GM21576 (cell line): ENCODE results near the gene TOM1L2.
"Not testable (repeated sequence)": the region's sequence is repeated elsewhere in the genome, so short reads cannot be mapped to it uniquely, and the experiment has no call there.

Experiments
- ATAC-seq: cut with Tn5 transposase; IDR thresholded peaks from one replicate; pipeline ENCODE4 v1.9.1; 2021; ENCODE audit warnings: mild to moderate bottlenecking, moderate library complexity; ENCODE audit not compliant: unreplicated experiment

TOM1L2 gene

DNA sequence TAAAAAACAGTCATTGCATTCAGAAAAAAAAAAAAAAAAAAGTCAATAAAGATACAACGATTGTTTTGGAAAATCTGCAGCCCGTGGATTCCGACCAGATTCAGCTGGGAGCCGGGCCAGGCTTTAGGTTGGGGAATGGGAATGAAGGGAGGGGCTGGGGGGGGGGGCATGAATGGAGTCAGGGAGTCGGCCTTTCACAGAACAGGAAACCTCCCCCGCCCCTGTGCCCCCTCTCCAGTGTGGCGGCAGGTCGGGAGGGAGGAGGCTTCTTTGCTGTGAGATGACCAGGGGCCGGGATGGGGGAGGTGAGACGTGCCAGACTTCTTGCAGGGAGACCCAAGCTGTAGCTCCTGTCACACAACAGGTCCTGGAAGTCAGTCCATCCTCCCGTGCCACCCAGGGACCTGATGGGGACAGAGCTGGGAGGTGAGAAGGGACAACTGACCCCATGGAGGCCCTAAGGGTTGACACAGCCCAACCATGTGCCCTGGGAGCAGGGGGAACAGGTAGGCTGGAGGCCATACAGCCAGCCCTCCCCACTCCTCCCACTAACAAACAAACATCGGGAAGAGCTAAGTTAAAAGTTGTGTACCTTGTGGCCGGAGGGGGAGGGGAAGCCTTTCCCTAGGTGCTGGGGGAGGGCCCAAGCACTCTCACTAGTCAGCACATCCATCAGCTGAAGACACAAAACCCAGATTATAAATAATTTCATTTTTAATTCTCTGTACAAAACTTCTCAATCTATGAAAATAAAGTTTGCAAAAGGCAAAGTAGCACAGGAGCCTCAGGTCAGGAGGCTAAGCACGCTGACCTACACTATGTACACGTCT, 160.6 kb downstream of the TOM1L2 start:
- no peak for ATAC-seq

DNA sequence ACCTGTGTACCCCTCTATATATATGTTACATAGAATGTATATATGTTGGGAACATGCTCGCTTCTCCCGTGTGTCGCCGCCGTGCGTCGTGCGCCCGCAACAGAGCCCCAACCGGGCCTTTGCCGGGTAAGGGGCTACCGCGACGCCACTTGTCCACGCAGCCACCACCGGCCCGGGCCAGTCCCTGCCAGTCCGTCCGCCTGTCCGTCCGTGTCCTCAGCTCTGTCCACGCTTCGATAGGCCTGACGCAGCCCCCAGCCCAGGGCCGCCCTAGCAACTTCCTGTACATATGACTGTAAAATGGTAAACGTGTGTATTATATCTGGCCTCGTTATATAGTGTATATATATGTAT, 161.3 kb downstream of the TOM1L2 start:
- no peak for ATAC-seq

DNA sequence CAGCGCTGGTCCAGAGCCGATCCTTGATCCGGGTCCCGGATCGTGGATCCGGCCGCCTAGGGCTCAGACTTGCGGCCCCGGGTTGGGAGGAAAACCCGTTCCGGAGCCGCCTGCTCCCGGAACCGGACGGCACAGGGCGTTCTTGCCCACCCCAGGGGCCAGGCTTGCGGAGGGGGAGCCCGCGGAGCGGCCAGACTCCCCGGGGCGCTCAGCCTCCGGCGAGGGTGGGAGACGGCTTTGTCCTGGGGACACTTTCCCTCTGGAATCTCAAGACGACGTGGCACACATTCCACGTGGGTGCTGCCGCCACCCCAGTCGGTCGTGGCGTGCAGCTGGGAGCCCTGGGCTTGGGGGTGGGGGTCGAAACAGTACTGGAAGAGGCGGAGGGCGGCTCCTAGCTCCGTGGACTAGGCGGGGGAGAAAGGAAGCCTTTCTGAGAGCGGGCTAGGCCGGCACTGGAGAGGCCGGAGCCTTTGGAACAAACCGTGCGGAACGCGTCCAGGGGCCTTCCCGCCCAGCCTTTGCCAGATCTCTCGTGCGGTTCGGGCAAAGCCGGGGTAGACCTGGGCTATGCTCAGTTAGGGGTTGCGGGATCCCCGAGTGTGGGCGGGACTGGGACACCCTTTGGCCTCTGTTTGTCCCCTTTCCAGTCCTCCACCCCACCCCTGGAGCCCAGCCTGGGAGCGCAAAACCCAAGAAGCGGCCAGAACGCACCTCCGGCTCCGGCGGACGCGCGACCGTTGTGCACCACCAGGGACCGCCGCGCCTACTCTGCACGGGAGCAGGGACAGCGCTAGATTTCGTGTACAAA, 161.9 kb downstream of the TOM1L2 start:
- no peak for ATAC-seq

DNA sequence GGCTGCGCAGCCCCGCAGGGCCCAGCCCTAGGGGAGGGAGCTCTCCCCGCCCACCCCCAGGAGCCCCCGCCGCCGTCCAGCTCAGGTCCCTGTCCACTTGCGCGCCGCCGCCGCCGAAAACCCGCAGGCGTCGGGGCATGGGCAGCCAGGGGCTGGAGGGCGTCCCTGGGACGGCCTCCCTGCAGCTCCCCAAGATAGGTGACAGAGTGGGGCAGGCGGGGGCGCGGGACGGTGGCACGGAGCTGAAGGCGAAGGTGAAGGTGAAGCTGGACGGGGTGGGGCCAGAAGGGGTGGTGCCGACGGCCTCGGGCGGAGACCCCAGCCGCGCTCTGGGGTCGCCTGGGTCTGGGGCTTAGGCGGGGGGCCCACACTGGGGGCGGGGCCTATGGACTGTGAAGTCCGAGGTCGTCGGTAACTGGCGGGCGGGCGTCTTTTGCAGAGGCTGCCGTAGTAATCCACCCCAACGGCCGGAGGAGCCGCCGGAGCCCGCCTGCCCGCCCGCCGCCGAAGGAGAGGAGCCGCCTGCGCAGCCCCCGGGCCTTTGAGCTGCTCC, 162.6 kb downstream of the TOM1L2 start:
- ATAC-seq = no peak

DNA sequence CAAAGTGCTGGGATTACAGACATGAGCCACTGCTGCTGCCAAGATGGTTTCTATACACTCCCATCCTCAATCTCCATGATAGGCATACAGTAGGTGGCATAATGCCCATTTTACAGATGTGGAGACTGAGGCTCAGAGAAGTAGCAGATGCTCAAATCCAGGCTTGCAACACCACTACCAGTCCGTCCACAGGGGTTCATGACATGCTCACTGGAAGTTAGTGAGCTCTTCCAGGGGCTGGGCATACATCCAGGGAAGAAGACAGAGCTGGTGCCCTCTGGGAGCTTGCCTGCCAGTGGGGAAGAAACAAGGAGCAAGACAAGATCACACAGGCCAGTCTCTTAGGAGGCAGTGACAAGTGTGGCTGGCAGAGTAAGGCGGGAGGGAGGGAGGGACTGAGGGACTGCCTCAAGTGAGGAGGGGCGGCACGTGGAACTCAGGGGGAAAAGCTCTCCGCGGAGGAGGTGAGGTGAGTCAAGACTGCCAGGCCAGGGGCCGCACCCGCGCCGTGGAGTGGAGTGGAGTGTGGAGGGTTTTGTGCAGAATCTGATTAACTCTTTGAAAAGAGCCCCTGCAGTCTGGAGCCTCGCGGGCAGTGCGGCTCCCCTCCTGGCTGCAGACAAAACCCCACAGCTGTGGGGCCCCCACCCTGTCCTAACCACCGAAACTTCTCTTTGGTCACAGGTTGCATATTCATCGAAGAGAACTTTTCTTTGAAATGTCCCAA, 163.3 kb downstream of the TOM1L2 start:
- no peak for ATAC-seq

DNA sequence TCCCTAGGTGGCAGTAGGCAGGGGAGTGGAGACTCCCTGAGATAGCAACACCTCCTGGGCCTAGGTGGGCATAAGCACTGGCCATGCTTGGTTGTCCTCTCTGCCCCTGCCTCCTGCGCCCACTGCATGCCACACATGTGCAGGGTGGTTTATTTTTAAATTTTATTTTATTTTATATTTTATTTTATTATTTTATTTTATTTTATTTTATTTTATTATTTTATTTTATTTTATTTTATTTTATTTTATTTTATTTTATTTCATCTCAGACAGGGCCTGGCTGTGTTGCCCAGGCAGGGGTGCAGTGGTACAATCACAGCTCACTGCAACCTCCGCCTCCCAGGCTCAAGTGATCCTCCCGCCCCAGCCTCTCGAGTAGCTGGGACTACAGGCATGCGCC, 164.0 kb downstream of the TOM1L2 start:
- not testable (repeated sequence) for ATAC-seq

DNA sequence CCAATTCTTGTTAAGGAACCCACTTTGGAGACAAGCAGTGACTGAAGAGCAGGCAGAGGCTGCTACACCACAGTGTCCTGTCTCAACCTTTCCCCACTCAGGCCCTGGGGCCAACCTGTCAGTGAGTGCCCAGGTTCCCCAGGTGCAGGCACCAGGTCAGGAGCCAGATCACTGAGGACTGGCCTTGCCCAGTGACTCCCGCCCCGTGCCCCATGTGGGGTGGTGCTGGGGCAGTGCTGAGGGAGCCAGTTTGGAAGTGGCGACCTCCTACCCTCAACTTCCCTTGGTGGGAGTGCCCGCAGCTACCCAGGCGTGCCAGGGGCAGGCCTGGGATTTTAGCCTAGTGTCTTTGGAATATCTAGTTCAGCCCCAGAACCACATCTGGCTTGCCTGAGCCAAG, 164.8 kb downstream of the TOM1L2 start:
- ATAC-seq = no peak

DNA sequence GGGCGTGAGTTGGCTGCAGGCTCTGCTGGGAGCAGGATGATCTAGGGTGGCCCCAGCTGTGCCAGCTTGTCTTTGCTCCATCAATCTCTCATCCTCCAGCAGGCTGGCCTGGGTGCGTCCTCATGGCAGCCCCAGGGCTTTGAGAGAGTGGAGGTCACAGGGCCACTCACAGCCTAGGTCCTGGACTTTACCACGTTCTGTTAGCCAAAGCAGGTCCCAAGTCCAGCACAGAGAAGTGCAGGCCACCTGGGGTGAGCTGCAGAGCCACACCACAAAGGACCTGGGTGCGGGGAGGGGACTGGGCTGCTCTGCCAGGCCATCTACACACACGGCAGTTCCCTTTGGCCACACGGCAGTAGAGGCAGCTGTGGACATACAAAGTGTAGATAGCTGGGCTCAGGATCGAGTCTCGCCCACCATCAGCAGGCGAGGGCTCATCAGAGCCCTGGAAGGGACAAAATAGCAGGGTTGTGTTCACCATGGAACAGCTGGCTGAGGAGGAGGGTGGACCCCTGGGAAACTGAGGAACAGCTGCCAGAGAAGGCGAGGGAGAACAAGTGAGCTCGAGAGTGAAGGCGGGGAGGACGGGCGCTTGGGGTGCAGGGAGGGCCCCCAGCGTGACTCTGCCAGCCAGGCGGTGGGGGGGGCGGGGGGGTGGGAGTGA, 165.5 kb downstream of the TOM1L2 start:
- no peak for ATAC-seq

DNA sequence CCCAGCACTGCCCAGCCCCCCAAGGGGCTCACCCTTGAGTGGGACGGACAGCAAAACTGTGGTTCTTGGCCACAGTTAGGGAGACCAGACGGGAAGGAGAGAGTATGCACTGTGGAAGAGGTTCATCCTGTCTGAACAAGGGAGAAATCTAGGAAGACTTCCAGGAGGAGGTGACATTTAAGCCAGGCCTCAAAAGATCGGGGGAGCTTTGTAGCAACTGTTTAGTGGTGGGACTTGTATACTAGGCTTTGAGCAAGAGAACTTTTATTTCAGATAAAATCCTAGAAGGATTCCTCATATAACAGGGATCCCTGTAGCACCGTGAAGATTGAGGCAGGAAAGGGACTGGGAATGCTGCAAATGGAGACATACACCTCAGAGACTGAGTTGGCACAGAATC, 166.2 kb downstream of the TOM1L2 start:
- no peak for ATAC-seq

DNA sequence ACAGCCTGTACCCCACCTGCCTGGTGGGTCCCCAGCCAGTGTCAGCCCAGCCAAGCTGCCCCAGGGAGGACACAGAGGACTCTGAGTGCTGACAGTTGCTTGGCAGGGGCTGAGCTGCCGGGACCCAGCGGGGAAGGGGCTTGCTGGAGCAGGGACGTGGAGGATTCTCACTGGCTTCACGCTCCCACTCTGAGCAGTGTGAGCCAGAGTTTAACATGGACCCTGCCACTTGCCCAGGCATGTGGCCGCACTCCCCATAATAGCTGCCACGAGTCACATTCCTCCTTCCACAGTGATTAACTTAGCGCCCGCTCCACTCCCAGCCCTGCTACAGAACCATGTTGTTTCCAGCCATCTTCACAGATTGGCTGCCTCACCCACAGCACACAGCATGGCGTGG, 166.6 kb downstream of the TOM1L2 start:
- ATAC-seq = no peak

DNA sequence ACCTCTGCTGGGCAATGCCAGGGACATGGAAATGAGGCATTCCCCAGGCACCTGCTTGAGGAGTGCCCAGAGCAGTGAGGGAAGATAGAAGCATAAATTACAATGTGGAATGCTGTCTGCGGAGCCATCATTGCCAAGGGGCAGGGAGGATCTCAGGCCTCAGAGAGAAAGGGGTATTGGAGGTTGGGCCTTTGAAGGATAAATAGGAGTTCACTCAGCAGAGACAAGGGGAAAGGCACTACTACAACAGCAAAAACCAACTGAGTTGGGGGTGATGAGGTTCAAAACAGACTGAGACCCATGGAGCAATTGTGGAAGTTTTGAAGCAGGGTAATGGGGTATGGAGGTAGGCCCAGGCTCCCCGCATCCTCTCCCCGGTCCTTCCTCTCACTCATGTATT, 168.2 kb downstream of the TOM1L2 start:
- no peak for ATAC-seq

DNA sequence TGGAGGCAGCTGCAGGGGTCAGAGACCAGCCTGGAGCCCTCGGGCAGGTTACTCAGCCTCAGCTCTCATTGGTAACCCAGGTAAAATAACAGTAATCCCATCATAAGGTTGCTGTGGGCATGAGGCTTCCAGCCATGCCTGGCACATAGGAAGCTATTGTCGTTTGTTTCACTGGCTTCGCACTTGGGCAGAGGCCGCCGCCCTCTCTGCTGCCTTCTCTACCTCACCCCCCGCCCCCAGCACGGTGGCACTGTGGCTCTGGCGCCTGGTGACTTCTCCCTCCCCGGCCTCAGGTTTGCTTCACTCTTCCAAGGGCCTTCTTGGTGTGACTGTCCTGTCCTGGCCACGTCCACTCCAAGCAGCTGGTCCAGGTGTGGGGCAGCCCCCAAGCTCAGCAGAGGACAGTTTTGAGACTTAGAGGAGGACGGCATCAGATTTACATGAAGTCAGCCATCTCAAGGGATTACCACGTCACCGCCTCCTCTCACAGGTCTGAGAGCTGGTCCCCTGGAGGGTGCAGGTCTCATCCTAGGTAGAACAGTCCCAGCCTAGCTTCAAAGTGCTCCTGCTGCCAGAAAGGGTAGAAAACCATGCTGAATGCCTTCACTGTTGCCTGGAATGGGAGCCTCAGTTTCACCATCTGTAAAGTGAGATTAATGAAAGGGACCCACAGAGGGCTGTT, 170.3 kb downstream of the TOM1L2 start:
- ATAC-seq = no peak

DNA sequence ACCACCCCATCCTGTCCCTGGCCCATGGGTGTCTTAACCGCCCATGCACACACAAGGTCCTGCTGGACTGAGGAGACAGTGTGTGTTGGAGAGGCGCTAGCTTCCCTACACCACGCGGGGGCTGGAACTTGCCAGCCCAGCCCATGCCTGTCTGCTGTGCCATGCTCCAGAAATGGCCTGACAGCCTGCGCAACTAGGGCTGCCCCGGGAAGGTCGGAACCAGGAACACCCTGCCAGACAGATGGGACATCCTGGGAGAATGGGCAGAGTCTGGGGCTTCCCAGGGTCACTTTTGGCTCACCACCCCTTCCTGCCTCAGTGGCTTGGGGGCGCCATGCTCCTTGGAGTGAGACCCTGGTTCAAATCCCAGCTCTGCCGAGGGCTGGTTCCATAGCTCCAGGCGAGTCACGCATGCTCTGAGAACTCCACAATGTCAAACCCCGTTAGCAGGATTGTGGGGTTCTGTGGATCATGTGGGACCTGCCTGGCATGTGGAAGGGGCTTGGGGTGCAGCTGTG, 171.6 kb downstream of the TOM1L2 start:
- ATAC-seq = no peak

DNA sequence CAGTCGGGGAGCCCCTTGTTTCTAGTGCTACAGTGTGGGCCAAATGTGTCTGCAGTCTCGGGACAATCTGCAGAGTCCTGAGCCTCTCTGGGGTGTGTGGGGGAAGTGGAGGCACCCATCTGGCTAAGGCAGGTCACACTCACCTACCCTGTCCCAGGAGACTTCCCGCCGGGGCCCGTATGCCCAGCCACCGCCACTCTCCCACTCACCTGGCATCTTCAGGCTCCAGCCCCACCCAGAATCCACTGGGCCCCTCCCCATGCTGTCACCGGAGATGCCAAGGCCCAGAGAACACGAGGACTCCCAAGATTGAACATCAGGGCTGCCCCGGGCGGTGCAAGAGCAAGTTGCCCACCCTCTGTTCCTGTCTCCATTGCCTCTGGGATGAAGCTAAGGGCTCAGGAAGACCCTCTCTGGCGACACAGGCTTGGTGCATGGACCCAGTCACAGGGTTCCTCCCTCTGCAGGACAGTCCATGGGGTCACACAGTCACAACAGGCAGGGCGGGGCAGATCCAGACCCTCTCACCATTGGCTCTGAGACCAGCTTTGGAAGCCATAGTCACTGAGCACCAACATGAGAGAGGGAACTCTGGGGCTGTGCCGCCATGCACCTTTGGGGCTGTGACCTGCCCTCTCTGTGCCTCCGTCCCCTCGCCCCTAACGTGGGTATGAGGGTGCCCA, 173.5 kb downstream of the TOM1L2 start:
- ATAC-seq = no peak

DNA sequence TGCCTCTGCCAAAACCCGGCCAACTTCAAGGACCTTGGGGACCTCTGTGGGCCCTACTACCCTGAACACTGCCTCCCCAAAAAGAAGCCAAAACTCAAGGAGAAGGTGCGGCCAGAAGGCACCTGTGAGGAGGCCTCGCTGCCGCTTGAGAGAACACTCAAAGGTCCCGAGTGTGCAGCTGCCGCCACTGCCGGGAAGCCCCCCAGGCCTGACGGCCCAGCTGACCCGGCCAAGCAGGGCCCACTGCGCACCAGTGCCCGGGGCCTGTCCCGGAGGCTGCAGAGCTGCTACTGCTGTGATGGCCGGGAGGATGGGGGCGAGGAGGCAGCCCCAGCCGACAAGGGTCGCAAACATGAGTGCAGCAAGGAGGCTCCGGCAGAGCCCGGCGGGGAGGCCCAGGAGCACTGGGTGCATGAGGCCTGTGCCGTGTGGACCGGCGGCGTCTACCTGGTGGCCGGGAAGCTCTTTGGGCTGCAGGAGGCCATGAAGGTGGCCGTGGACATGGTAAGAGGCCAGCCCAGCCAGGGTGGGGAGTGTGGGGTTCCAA, 174.1 kb downstream of the TOM1L2 start:
- no peak for ATAC-seq

DNA sequence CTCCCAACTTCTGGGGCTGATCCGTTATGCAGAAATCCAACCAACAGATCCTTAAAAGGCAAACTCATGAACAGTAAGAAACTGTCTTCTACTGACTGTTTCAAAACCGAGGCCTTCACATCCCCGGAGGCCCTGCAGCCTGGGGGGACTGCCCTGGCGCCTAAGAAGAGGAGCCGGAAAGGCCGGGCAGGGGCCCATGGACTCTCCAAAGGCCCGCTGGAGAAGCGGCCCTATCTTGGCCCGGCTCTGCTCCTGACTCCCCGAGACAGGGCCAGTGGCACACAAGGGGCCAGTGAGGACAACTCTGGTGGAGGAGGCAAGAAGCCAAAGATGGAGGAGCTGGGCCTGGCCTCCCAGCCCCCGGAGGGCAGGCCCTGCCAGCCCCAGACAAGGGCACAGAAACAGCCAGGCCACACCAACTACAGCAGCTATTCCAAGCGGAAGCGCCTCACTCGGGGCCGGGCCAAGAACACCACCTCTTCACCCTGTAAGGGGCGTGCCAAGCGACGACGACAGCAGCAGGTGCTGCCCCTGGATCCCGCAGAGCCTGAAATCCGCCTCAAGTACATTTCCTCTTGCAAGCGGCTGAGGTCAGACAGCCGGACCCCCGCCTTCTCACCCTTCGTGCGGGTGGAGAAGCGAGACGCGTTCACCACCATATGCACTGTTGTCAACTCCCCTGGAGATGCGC, 174.9 kb downstream of the TOM1L2 start:
- no peak for ATAC-seq

DNA sequence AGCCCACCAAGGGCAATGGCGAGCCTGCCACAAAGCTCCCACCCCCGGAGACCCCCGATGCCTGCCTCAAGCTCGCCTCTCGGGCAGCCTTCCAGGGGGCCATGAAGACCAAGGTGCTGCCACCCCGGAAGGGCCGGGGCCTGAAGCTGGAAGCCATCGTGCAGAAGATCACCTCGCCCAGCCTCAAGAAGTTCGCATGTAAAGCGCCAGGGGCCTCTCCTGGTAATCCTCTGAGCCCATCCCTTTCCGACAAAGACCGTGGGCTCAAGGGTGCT, 175.5 kb downstream of the TOM1L2 start:
- no peak for ATAC-seq

DNA sequence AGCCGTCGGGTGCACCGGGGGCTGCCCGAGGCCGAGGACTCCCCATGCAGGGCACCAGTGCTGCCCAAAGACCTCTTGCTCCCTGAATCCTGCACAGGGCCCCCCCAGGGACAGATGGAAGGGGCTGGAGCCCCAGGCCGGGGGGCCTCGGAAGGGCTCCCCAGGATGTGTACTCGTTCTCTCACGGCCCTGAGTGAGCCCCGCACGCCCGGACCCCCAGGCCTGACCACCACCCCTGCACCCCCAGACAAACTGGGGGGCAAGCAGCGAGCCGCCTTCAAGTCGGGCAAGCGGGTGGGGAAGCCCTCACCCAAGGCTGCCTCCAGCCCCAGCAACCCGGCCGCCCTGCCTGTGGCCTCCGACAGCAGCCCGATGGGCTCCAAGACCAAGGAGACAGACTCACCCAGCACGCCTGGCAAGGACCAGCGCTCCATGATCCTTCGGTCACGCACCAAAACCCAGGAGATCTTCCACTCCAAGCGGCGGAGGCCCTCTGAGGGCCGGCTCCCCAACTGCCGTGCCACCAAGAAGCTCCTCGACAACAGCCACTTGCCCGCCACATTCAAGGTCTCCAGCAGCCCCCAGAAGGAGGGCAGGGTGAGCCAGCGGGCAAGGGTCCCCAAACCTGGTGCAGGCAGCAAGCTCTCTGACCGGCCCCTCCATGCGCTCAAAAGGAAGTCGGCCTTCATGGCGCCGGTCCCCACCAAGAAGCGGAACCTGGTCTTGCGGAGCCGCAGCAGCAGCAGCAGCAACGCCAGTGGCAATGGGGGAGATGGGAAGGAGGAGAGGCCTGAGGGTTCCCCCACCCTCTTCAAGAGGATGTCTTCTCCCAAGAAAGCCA, 176.0 kb downstream of the TOM1L2 start:
- no peak for ATAC-seq
